ENCODE data around the gene RHO.
"Not testable (repeated sequence)": the region's sequence is repeated elsewhere in the genome, so short reads cannot be mapped to it uniquely, and the experiment has no call there.

The RHO gene

DNA sequence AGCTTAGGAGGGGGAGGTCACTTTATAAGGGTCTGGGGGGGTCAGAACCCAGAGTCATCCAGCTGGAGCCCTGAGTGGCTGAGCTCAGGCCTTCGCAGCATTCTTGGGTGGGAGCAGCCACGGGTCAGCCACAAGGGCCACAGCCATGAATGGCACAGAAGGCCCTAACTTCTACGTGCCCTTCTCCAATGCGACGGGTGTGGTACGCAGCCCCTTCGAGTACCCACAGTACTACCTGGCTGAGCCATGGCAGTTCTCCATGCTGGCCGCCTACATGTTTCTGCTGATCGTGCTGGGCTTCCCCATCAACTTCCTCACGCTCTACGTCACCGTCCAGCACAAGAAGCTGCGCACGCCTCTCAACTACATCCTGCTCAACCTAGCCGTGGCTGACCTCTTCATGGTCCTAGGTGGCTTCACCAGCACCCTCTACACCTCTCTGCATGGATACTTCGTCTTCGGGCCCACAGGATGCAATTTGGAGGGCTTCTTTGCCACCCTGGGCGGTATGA is at the start of gene RHO:
Gene RHO (plus strand): TSS at position 51 of the 512 bp plus-strand sequence. CDS start 95 bp downstream, at position 146.
- DNase-seq (ENCODE audit: low read depth in 3 of 3) = no peak

GRCh38 chr3:129481225-129481765 is 47.1 kb upstream of the RHO start:
- DNase-seq (ENCODE audit: low read depth in 3 of 3) = not testable (repeated sequence)

GRCh38 chr3:129481766-129482332 is 46.6 kb upstream of the RHO start:
- peak in 2 of 3 experiments; percentile 22 to 26 for DNase-seq (ENCODE audit: low read depth in 3 of 3)

- no peak for DNase-seq (ENCODE audit: low read depth in 3 of 3)
These were observed 45.7 kb upstream of the RHO start for GRCh38 chr3:129482721-129483120.

DNA sequence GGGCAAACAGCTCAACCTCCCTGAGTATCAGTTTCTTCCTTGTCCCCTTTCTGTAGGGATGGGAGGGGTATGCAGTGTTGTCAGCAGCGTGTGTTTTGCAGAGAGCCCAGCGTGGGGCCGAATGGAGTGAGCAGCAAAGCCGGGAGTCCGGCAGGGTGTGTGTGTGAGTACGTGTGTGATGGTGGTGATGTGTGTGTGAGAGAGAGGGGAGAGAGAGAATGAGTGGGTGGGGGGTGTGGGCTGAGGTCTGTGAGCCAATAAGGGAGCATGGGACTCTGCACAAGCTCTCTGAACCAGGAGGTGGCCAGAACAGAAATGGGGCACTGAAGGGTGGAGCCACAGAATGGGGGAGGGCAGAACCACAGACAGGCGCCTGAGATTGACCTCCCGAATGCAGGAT is 44.6 kb upstream of the RHO start:
- DNase-seq (ENCODE audit: low read depth in 3 of 3) = no peak

DNA sequence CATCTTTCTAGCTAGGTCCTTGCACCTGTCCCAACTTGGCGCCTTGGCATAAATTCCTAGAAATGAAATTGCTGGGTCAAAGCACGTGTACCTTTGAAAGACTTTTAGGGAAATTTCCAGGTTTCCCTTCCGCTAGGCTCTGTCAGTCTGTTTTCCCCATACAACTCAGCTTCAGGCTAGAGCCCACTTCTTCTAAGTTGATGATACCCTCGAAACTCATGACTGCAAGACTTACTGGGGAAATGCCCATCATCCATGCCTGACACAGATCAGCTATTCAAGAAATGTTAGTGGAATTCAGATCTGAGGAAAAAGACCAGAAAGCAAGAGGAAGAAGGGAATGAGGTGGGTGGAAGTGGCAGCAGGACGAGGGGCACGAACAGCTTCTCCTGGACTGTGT is 43.3 kb upstream of the RHO start:
- DNase-seq (ENCODE audit: low read depth in 3 of 3) = not testable (repeated sequence)

- no peak for DNase-seq (ENCODE audit: low read depth in 3 of 3)
These were observed 42.4 kb upstream of the RHO start for GRCh38 chr3:129485721-129486663.

GRCh38 chr3:129486664-129487035 is 41.8 kb upstream of the RHO start:
- no peak for DNase-seq (ENCODE audit: low read depth in 3 of 3)

- no peak for DNase-seq (ENCODE audit: low read depth in 3 of 3)
These were observed 41.1 kb upstream of the RHO start for GRCh38 chr3:129487183-129487867.

- not testable (repeated sequence) for DNase-seq (ENCODE audit: low read depth in 3 of 3)
These were observed 40.5 kb upstream of the RHO start for GRCh38 chr3:129487868-129488335.

GRCh38 chr3:129489258-129489657 is 39.2 kb upstream of the RHO start:
- not testable (repeated sequence) for DNase-seq (ENCODE audit: low read depth in 3 of 3)

GRCh38 chr3:129490273-129490675 is 38.2 kb upstream of the RHO start:
- DNase-seq (ENCODE audit: low read depth in 3 of 3) = peak in 2 of 3 experiments; percentile 7 to 23

- DNase-seq (ENCODE audit: low read depth in 3 of 3) = not testable (repeated sequence)
These were observed 37.4 kb upstream of the RHO start for GRCh38 chr3:129491077-129491476.

- DNase-seq (ENCODE audit: low read depth in 3 of 3) = no peak
These were observed 36.6 kb upstream of the RHO start for GRCh38 chr3:129491794-129492193.

DNA sequence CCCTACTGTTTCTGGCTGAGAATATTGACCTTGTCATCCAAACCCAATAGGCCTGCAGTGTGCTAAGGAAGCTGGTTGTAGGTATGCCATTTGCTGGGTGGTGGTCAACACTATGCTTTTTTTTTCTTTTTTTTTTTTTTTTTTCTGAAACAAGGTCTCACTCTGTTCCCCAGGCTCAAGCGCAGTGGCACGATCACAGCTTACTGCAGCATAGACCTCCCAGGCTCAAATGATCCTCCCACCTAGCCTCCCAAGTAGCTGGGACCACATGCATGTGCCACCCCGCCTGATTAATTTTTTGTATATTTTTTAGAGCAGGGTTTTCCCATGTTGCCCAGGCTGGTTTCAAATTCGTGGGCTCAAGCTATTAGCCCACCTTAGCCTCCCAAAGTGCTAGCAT is 35.7 kb upstream of the RHO start:
- DNase-seq (ENCODE audit: low read depth in 3 of 3) = no peak

DNA sequence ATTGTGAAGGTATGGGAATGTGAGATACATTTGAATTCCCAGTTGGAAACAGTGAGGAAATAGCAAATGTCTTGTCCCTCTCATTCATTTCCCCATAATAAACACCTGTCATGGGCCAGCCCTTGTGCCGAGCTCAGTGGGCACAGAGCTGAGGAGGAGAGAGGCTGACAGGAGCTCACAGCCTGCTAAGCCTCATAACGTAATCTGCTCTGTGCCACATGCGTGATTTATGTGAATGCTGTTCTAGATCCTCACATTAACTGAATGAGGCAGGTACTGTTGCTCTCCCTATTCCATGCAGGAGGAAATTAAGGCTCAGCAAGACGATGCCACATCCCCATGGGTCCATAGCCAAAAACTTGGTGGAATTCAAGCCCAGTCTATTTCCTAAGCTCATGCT is 35.2 kb upstream of the RHO start:
- DNase-seq (ENCODE audit: low read depth in 3 of 3) = no peak

- DNase-seq (ENCODE audit: low read depth in 3 of 3) = not testable (repeated sequence)
These were observed 33.9 kb upstream of the RHO start for GRCh38 chr3:129494499-129494898.

DNA sequence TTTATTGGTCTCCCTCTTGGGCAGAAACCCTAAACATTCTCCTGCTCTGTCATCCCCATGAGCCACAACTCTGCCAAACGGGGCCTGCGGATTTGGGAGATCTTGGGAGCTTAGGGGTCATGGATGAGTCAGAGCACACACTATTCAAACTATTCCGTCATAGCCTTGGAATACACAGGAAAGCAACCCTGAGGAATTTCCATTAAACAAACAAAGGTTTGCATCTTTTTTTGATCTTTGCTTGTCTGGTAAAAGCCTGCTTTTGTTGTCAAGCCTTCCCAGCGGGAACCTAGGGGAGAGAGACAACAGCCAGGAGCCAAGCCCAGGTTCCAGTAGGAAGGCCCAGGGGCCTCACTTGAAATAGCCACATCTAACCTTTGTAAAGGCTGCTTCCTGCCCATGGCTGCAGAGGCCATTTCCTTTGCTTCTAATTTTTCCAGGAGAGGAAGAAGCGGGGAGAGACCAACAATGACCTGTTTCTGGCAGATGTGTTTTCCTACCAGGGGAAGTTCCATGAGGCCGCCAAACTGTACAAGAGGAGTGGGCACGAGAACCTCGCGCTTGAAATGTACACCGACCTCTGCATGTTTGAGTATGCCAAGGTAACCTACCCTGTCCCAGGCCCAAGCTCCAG is 33.3 kb upstream of the RHO start:
- DNase-seq (ENCODE audit: low read depth in 3 of 3) = not testable (repeated sequence)

- not testable (repeated sequence) for DNase-seq (ENCODE audit: low read depth in 3 of 3)
These were observed 30.6 kb upstream of the RHO start for GRCh38 chr3:129497876-129498275.

GRCh38 chr3:129498603-129499488 is 29.6 kb upstream of the RHO start:
- DNase-seq (ENCODE audit: low read depth in 3 of 3) = not testable (repeated sequence)

Measured in stimulated activated CD4-positive, alpha-beta T cell treated with anti-CD3 and anti-CD28 coated beads, TNF-alpha, amount 100 ng/mL, for 4 hours (primary cell).